SH-SY5Y (cell line): ENCODE data around the gene KIAA0232.

Source experiments
- GATA2 ChIP-seq: IDR thresholded peaks from 2 replicates; pipeline ENCODE4 v1.6.1; 2011; ENCODE audit warnings: mild to moderate bottlenecking, low read depth, low read length
- GATA3 ChIP-seq: IDR thresholded peaks from 2 replicates; pipeline ENCODE4 v1.6.1; 2011; ENCODE audit warnings: low read depth, mild to moderate bottlenecking, low read length, moderate library complexity

KIAA0232 gene

DNA sequence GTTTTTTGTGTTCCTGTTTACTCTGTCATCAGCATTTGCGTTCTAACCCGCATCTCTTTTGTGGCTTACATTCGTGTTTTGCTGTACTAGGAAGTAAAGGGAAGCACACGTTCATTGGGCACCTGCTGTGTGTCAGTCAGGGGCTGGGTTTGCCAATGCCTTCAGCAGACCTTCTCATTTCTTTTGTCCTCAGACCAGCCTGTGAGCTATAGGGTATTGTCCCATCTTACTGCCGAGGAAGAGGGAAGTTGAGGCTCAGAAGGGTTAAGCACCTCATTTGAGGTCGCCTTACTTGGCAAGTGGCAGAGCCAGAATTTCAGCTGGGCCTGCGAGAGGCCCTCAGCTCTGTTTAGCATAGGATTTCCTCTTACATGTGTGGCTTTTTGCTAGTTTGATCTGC is 135.8 kb downstream of the KIAA0232 start:
- TF ChIP-seq GATA3 = no peak
- TF ChIP-seq GATA2 = no peak

DNA sequence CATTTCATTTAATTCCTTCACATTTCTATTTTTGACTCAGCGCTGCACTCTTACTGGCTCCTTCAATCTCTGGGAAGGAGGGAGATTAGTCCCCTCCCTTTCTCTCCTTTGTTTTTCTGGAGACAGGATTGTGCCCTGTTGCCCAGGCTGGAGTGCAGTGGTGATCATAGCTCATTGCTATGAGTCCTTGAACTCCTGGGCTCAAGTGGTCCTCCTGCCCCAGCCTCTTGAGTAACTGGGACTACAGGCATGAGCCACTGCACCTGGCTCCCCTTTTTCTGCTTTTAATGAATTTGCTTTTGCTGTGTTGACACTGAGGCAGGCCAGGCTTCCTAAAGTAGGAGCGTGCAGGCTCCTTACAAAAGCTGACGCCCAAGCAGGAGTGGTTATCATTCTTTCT is 137.6 kb downstream of the KIAA0232 start:
- no peak for TF ChIP-seq GATA3
- TF ChIP-seq GATA2 = no peak

DNA sequence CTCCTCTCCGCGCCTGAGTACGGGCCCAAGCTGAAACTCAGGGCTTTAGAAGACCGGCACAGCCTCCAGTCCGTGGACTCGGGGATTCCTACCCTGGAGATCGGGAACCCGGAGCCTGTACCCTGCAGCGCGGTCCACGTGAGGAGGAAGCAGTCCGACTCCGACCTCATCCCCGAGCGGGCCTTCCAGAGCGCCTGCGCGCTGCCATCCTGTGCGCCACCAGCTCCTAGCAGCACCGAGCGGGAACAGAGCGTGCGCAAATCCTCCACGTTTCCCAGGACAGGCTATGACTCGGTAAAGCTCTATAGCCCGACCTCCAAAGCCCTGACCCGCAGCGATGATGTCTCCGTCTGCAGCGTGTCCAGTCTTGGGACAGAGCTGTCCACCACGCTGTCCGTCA is 141.0 kb downstream of the KIAA0232 start:
- TF ChIP-seq GATA2 = no peak
- TF ChIP-seq GATA3 = no peak

DNA sequence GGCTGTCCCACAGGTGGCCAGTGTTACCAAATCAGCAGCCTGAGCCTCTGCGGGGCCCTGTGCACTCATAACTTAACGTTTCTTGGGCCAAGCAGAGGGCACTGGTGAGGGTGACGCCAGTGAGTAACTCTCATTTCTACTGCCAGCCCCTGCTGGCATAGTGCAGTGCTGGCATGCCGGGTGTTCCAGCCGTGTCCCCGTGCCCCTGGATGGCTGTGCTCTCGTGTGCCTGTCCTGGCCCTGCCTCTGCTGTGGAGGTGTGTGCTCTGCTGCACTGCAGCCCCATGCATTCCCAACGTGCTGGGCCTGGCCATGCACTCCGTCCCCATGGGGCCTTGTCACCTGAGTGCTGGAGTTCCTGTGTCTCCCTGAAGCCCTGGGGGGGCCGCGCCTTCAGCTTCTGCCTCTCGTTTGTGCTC is 141.8 kb downstream of the KIAA0232 start:
- no peak for TF ChIP-seq GATA3
- TF ChIP-seq GATA2 = no peak

DNA sequence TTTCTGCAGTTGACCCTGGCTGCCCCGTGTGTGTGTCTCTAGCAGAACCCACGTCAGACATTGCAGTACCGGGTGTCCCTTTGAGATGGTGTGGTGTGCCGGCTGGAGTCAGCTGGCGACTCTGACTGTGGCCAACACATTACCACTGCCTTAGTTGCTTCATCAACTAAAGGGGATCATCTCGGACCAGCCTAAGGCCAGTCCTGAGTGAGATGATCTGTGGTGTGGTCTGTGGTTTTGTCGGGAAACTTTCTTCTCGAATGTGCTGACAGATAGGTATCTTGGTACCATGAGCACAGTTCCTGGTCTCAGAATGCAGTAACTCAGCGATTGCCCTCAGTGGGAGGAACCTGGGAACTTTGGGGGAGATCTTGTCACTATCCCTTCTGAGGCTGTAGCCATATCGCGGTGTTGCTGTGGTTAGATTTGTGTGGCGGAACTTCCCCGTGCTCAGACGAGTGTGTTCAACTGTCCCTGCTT is 142.9 kb downstream of the KIAA0232 start:
- TF ChIP-seq GATA3 = no peak
- TF ChIP-seq GATA2 = no peak

DNA sequence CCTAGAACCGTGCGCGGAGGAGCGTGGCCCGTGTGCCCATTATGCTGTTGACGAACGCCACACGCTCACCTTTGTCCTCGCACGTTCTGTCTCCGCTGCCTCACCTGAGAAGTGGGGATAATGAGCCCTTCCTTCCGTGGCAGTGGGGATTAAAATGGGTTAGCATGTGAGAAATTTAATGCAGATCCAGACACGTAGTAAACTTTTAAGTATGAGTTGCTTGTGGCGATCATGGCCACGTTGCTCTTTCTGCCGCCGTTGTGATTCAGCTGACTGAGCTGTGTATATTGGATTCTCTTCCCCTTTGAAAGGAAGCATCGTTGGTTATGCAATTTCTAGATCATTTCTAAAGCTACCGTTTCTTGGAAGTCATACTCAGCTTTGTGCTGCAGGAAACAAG is 143.6 kb downstream of the KIAA0232 start:
- no peak for TF ChIP-seq GATA3
- no peak for TF ChIP-seq GATA2

DNA sequence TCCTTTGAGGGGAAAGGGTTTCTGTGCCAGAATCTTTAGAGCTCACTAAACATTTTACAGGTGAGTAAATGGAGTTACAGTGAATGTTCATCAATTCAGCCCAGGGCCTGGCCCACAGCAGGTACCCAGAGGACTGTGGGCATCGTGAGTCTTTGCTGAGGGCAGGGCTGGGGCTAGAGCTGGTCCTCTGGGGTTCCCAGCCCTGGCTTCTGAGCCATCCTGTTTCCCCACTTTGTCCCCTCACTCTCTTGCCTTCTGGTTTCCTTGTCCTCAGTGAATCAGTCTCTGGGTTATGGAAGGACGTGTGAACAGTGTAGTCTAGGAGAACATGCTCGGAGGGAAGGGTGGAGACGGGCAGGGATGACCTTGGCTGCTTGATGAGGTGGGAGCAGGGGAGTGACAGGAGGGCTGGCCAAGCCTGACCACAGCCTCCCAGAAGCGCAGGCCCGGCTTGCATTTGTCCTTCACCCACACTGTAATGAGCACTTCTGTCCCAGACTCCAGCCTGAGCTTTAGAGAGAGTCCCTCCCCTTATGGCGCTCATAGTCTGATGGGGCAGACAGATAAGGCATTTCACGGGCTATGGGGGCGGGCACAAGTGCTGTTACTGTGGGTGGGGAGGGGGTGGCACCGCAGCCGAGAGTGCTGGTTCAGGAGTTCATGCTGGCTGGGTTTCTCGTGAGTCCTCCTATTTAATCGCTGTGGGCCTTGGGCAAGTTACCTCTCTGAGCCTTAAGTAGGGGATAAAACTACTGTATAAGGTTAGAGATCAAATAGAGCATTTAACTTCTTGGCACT is 144.4 kb downstream of the KIAA0232 start:
- TF ChIP-seq GATA2 (peak; percentile 14; the same call in 1 of the 2 replicates), GATA3 (no peak)

DNA sequence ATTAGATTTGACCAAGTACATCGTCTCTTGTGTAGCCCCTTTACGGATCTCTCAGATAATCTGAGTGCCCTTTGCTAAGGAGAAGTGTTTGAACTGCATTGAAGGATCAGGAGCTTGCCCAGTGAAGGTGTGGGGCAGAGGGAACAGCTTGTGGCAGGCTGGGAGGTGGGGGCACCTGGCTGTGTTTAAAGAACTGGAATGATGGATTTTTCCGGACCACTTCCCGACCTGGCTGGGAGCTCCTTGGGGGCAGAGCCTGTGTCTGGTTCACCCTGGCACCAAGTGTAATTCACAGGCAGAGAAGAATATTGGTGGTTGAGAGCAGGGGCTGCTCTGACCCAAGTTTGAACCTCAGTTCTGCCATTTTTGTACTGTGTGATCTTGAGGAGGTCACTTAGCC is 145.6 kb downstream of the KIAA0232 start:
- TF ChIP-seq GATA2 (no peak), GATA3 (no peak)

DNA sequence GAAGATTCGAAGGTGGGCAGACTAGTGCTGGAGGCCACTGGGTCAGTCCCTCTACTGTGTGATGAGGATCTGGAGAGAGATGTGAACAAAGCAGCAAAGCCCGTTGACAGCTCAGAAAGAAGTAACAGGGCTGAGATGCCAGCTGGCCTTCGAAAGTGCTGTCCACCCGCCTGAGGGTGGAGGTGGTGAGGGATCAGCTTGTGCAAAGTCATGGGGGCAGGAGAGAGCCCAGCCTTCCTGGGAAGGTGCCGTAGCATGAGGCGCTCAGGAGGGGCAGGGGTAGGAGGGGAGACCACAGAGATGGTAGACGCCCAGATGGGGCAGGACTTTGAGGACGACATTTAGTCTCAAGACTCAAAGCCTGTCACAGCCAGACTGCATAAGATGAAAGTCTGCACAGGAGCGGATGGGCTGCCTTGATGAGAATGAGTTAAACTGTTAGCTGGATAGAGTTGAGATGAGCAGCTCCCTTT is 146.8 kb downstream of the KIAA0232 start:
- TF ChIP-seq GATA3 (no peak), GATA2 (no peak)

DNA sequence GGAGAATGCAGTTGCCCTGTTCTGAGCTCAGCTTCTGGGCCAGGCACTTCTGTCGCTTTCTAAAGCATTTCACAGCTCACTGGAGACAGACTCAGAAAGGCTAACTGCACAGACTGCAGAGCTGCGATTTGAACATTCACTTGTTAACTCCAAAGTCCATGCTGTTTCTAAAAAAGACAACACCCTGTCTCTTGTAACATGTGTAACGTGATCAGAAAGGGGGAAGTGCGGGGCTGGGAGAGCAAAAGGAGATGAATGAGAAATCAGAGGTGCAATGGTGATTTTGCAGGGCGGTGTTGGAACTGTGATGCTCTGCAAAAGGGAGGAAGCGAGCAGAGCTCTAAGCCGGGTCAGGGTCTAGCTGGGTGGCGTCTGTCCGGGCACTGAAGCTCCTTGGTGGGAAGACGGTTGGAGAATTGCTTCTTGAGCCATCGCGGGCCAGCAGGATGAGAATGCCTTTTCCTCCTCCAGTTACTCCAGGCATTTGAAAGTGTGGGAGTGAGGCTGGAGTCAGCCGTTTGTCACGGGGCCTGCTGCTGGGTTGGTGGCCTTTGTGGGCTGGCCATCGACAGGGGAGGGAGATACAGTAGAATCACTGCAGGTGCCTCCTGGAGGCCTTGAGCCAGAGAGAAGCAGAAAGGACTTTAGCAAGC is 147.4 kb downstream of the KIAA0232 start:
- no peak for TF ChIP-seq GATA2
- no peak for TF ChIP-seq GATA3

DNA sequence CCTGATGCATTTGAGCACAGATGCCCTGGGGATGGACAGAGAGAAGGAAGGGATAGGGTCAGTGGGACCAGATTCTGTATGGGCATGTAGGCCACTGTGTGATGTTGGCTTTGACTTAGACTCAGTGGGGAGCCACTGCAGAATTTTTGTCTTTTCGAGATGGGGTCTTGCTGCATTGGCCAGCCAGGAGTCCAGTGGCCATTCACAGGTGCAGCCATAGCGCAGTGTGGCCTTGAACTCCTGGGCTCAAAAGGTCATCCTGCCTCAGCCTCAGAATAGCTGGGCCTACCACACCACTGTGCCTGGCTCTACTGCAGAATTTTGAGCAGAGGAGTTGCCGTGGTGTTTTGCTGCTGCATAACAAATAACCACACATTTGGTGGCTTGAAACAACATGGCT is 149.9 kb downstream of the KIAA0232 start:
- no peak for TF ChIP-seq GATA3
- TF ChIP-seq GATA2 = no peak

DNA sequence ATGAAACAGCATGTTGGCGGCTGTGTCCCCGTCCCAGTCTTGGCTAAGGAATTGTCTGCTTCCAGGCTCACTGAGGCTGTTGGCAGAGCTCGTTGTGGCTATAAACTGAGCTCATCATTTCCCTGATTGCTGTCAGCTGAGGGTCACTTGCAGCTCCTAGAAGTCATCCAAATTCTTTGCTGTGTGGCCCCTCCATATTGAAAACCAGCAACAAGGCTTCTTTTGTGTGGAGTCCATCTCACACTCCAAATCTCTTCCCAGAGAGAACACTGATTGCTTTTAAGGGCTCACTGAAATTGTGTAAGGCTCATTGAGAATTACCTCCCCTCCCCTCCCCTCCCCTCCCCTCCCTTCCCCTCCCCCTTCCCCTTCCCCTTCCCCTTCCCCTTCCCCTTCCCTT is 150.4 kb downstream of the KIAA0232 start:
- no peak for TF ChIP-seq GATA2
- TF ChIP-seq GATA3 = no peak
